ENCODE results near the gene NUDT14. TPM values are rescaled to one million over a fixed set of nuclear protein-coding genes. Genes with fewer than 3 reads are reported as not detected.

The NUDT14 gene
- total RNA-seq, 4 donors from 2014 or later, result 9.7 to 17.6 (median 15.4) TPM

- Histone ChIP-seq H3K9me3 (peaks cover 0 to 19% (median 11%) of the 10 kb centered on the region in 3 donors), H3K4me1 (peaks cover 0 to 5% (median 0%) of the 10 kb centered on the region in 3 donors), H3K36me3 (peaks cover 0 to 38% (median 0%) of the 10 kb centered on the region in 3 donors), H3K4me3 (no peak overlapping the region), H3K27ac (no peak overlapping the region), H3K27me3 (peaks cover 0 to 6% (median 0%) of the 10 kb centered on the region in 4 donors)
- WGBS, 2 donors, result 93 to 96% methylated on average over 4 of the region's 5 CpGs
- no peak for DNase-seq
- intact Hi-C loops (cut with DNase I), result no loop called here
- TF ChIP-seq CTCF (IDR thresholded peaks at IDR 0.05) (no peak), POLR2A (IDR thresholded peaks at IDR 0.05) (no peak)
Measured at GRCh38 chr14:105139831-105140239, 41.3 kb downstream of the NUDT14 start.

GRCh38 chr14:105139212-105139825 is 41.8 kb downstream of the NUDT14 start:
- Histone ChIP-seq H3K36me3 (peaks cover 0 to 33% (median 0%) of the 10 kb centered on the region in 3 donors), H3K4me3 (no peak overlapping the region), H3K9me3 (peaks cover 0 to 19% (median 11%) of the 10 kb centered on the region in 3 donors), H3K27ac (no peak overlapping the region), H3K27me3 (peaks cover 0 to 6% (median 0%) of the 10 kb centered on the region in 4 donors), H3K4me1 (peaks cover 0 to 5% (median 0%) of the 10 kb centered on the region in 3 donors)
- TF ChIP-seq POLR2A (IDR thresholded peaks at IDR 0.05) (no peak), CTCF (IDR thresholded peaks at IDR 0.05) (no peak)
- DNase-seq, result no peak
- intact Hi-C loops (cut with DNase I), result no loop called here
- WGBS, 2 donors, result 76 to 78% methylated on average over 5 to 6 of the region's 10 CpGs

GRCh38 chr14:105138551-105139111 is 42.5 kb downstream of the NUDT14 start:
- intact Hi-C loops (cut with DNase I), result no loop called here
- Histone ChIP-seq H3K4me3 (no peak overlapping the region), H3K9me3 (peaks cover 0 to 19% (median 11%) of the 10 kb centered on the region in 3 donors), H3K36me3 (peaks cover 0 to 27% (median 0%) of the 10 kb centered on the region in 3 donors), H3K27ac (no peak overlapping the region), H3K4me1 (peaks cover 0 to 5% (median 0%) of the 10 kb centered on the region in 3 donors), H3K27me3 (peaks cover 0 to 6% (median 0%) of the 10 kb centered on the region in 4 donors)
- 64% methylated on average over 4 of the region's 15 CpGs; no CpG with 5 or more reads in 1 of the 2 donors for WGBS, 2 donors
- TF ChIP-seq CTCF (IDR thresholded peaks at IDR 0.05) (no peak), POLR2A (IDR thresholded peaks at IDR 0.05) (no peak)
- no peak for DNase-seq

GRCh38 chr14:105138021-105138541 is 43.0 kb downstream of the NUDT14 start:
- no peak overlapping the region for H3K4me3 ChIP-seq
- H3K4me1 ChIP-seq, result peaks cover 0 to 5% (median 0%) of the 10 kb centered on the region in 3 donors
- H3K9me3 ChIP-seq, result peaks cover 0 to 19% (median 11%) of the 10 kb centered on the region in 3 donors
- peaks cover 0 to 22% (median 0%) of the 10 kb centered on the region in 3 donors for H3K36me3 ChIP-seq
- H3K27me3 ChIP-seq, result peaks cover 0 to 6% (median 0%) of the 10 kb centered on the region in 4 donors
- intact Hi-C loops (cut with DNase I), result no loop called here
- no CpG with 5 or more reads among the region's 19 CpGs for WGBS, 2 donors
- TF ChIP-seq POLR2A (IDR thresholded peaks at IDR 0.05) (no peak), CTCF (IDR thresholded peaks at IDR 0.05) (no peak)
- DNase-seq, result no peak
- no peak overlapping the region for H3K27ac ChIP-seq

- no peak for DNase-seq
- WGBS, 2 donors, result 73 to 81% methylated on average over 7 to 9 of the region's 14 CpGs
- Histone ChIP-seq H3K36me3 (peaks cover 0 to 16% (median 0%) of the 10 kb centered on the region in 3 donors), H3K4me1 (peaks cover 0 to 5% (median 0%) of the 10 kb centered on the region in 3 donors), H3K9me3 (peaks cover 0 to 19% (median 11%) of the 10 kb centered on the region in 3 donors), H3K4me3 (no peak overlapping the region), H3K27ac (no peak overlapping the region), H3K27me3 (peaks cover 0 to 6% (median 0%) of the 10 kb centered on the region in 4 donors)
- TF ChIP-seq POLR2A (IDR thresholded peaks at IDR 0.05) (no peak), CTCF (IDR thresholded peaks at IDR 0.05) (no peak)
- intact Hi-C loops (cut with DNase I), result no loop called here
Measured at GRCh38 chr14:105137481-105138020, 43.6 kb downstream of the NUDT14 start.

Measured in esophagus squamous epithelium (tissue), 5 donors.